Skeletal muscle tissue (tissue), 4 donors: ENCODE data around the gene GNAI3. TPM values are rescaled to one million over a fixed set of nuclear protein-coding genes. Genes with fewer than 3 reads are reported as not detected.
A peak's percentile ranks its signal among the peaks of the same experiment; 100 is the strongest.

Source experiments
- H3K27ac ChIP-seq: one replicate; pipeline ENCODE4 v1.7.0; 2013; ENCODE audit warnings: mild to moderate bottlenecking, low read depth, low read length, inconsistent platforms
- H3K27me3 ChIP-seq, 3 donors: one replicate each; pipeline ENCODE4 v1.7.0; 2013; ENCODE audit warnings: low read length in 3 of 3; ENCODE audit not compliant: control insufficient read depth in 3 of 3, insufficient read depth in 3 of 3
- H3K36me3 ChIP-seq, 3 donors: one replicate each; pipeline ENCODE4 v1.7.0; 2013; ENCODE audit warnings: low read length in 3 of 3; ENCODE audit not compliant: control insufficient read depth in 3 of 3, insufficient read depth in 3 of 3
- H3K4me1 ChIP-seq, 3 donors: one replicate each; pipeline ENCODE4 v1.7.0; 2013; ENCODE audit warnings: low read length in 3 of 3, mild to moderate bottlenecking in 3 of 3; ENCODE audit not compliant: control insufficient read depth in 3 of 3, insufficient read depth in 3 of 3
- H3K4me3 ChIP-seq, 3 donors: one replicate each; pipeline ENCODE4 v1.7.0; 2013; ENCODE audit warnings: low read length in 3 of 3
- H3K9ac ChIP-seq, 3 donors: one replicate each; pipeline ENCODE4 v1.7.0; 2013; ENCODE audit warnings: low read length in 3 of 3, mild to moderate bottlenecking in 3 of 3, moderate library complexity in 2 of 3, low read depth in 1 of 3
- H3K9me3 ChIP-seq, 3 donors: one replicate each; pipeline ENCODE4 v1.7.0; 2013; ENCODE audit warnings: low read length in 3 of 3; ENCODE audit not compliant: control insufficient read depth in 3 of 3
- total RNA-seq: library from RNA; depleted of rRNA; stranded (reverse); fragments of >200 nt; gene quantifications from one replicate; pipeline ENCODE4 v1.2.3, GENCODE V29; 2014
- donor health status: Osteomylitis.

GNAI3 gene
- total RNA-seq, 1 donor from 2014 or later: 8.4 TPM

DNA sequence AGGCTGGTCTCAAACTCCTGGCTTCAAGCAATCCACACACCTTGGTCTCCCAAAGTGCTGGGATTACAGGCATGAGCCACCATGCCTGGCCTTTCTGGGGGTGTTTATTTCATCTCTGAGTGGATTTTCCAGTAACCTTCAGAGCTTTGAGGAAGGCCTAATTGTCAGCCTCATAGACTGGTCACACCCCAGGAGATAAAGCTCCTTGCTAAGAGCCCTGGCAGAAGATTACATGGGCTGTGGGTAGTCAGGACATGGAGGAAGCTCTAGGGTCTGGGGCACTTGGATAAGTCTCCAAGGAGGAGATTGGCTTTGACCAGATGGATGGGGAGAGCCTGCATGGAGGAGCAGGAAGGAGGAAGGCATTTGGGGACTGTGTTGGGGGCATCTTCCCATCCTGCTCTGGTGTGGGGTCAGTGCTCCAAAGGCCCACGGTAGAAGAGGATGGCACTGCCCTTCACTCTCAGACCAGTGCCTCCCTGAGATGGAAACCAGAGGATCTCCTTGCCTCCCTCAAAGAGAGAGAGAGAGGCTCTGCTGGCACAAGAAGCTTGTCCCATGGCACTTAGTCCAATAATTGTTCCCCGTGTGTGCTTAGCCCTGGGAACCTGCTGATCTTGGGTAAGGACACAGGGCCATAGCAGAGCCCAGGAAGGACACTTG lies 92.8 kb downstream of the GNAI3 start:
- no peaks in the 10 kb centered on the region for H3K9me3 ChIP-seq
- H3K4me3 ChIP-seq: no peak overlapping the region
- no peak overlapping the region for H3K27ac ChIP-seq
- peaks cover 8 to 14% (median 14%) of the 10 kb centered on the region in 3 donors for H3K4me1 ChIP-seq
- no peak overlapping the region for H3K9ac ChIP-seq
- no peaks in the 10 kb centered on the region for H3K27me3 ChIP-seq
- no peaks in the 10 kb centered on the region for H3K36me3 ChIP-seq

DNA sequence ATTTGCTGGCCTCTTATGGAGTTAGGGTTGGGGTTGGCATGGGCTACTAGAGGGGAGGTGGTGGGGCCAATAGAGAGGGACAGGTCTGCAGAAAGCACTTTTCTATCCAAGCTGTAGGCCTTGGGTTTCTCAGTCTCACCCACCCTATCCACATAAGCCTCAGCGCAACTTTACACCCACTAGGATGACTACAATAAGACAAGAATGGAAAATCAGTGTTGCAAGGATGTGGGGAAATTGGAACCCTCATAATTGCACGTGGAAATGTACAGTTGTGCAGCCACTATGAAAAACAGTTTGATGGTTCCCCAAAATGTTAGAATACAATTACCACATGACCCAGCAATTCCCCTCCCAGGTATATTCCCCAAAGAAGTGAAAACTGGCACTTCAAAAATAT lies 93.4 kb downstream of the GNAI3 start:
- Histone ChIP-seq H3K4me1 (peaks cover 2 to 10% (median 9%) of the 10 kb centered on the region in 3 donors), H3K9ac (no peak overlapping the region), H3K27ac (no peak overlapping the region), H3K36me3 (no peaks in the 10 kb centered on the region), H3K9me3 (no peaks in the 10 kb centered on the region), H3K4me3 (no peak overlapping the region), H3K27me3 (no peaks in the 10 kb centered on the region)

DNA sequence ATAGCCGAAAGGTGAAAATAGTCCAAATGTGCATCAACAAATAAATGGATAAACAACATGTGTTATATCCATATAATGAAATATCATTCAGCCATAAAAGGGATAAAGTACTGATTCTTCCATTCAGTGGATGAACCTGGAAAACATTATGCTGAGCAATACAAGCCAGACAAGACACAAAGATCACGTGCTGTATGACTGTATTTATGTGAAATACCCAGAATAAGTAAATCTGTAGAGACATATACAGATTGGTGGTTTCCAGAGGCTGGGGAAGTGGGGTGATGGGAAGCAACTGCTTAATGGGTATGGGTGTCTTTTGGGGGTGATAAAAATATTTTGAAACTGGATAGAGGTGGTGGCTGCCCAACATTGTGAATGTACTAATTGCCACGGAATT lies 94.2 kb downstream of the GNAI3 start:
- Histone ChIP-seq H3K9ac (no peak overlapping the region), H3K27me3 (no peaks in the 10 kb centered on the region), H3K27ac (no peak overlapping the region), H3K36me3 (no peaks in the 10 kb centered on the region), H3K4me1 (peaks cover 2 to 10% (median 9%) of the 10 kb centered on the region in 3 donors), H3K9me3 (no peaks in the 10 kb centered on the region), H3K4me3 (no peak overlapping the region)

DNA sequence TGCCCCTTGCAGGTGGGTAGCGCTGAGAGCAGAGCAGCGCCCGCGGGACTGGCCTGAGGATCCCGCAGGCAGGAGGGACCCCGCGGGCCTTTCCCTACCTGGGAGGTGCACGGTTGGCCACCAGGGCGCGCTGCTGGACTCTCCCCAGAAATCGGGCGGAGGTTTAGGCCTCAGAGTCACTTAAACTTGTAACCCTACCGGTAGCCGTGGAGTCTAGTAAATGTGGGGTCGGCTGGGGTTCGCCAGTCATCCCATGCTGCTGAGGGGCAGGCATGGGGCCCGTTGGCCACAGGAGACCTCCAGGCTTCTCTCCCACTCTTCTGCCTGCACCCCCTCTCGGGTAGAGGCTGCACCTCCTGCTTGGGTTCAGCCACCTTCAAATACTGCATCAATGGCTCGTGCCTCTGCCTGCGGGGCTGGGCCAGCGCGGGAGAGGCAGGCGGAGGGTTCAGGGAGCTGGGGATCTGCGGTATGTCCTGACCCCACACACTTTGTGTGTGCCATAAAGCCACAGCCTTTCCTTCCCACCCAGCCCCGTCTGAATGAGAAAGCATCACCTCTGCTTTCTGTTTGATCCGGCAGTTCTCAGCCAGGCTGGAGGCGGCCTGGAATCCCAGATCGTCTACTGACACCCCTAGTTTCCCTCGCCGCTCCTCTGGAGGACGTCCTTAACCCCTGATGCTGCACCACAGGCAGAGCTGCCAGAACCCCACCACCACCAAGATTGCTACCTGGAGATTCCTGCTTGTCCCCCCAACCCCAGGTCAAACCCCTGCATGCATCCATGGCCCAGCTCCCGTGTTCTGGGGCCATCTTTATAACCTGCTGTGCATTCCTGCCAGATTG lies 95.2 kb downstream of the GNAI3 start:
- Histone ChIP-seq H3K36me3 (no peaks in the 10 kb centered on the region), H3K27ac (no peak overlapping the region), H3K9me3 (no peaks in the 10 kb centered on the region), H3K9ac (peak overlapping the region in 2 of 3 donors; percentile 14 to 81), H3K4me3 (peak overlapping the region in 2 of 3 donors; percentile 36 to 58), H3K4me1 (peaks cover 2 to 10% (median 9%) of the 10 kb centered on the region in 3 donors), H3K27me3 (no peaks in the 10 kb centered on the region)

DNA sequence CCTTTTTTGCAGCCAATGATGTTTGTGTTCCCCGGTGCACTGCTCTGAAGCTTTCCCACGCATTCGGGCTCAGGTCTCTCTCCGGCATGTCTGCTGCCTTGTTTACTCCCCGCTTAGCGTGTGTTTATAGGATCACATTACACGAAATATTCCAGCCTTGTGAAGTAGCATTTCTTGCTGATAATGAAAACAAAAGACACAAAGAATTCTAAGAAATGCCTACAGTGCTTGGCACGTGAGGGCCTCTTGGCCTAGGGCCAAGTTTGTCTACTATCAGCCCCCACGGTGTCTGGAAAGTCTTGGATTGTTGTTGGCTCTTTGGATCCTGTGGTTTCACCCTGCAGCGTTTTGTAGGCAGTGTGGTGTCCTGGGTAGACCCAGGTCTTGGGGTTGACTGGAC lies 96.3 kb downstream of the GNAI3 start:
- H3K9ac ChIP-seq: no peak overlapping the region
- H3K4me3 ChIP-seq: no peak overlapping the region
- no peaks in the 10 kb centered on the region for H3K27me3 ChIP-seq
- H3K27ac ChIP-seq: no peak overlapping the region
- no peaks in the 10 kb centered on the region for H3K36me3 ChIP-seq
- H3K4me1 ChIP-seq: peaks cover 2 to 10% (median 9%) of the 10 kb centered on the region in 3 donors
- no peaks in the 10 kb centered on the region for H3K9me3 ChIP-seq

DNA sequence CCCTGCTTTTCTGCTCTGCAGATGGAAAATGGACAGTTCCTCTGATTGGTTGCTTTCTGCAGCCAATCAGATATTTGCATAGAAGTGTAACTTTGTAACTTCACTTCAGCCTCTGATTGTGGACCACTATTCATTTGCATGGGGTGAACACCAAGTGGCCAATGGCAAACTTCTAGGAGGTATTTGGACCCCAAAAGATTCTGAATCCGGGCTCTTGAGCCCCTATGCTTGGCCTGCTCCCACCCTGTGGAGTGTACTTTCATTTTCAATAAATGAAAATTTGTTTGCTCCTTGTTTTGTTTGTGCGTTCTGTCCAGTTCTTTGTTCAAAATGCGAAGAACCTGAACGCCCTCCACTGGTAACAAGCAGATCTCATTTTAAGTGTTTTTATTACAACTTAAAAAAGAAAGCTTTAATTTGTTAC lies 101.1 kb downstream of the GNAI3 start:
- peaks cover 0 to 4% (median 1%) of the 10 kb centered on the region in 3 donors for H3K4me1 ChIP-seq
- H3K27me3 ChIP-seq: no peaks in the 10 kb centered on the region
- H3K36me3 ChIP-seq: no peaks in the 10 kb centered on the region
- peak overlapping the region; percentile 2 to 58 (median 41) for H3K4me3 ChIP-seq
- no peaks in the 10 kb centered on the region for H3K9me3 ChIP-seq
- no peak overlapping the region for H3K27ac ChIP-seq
- peak overlapping the region in 1 of 3 donors; percentile 10 for H3K9ac ChIP-seq

DNA sequence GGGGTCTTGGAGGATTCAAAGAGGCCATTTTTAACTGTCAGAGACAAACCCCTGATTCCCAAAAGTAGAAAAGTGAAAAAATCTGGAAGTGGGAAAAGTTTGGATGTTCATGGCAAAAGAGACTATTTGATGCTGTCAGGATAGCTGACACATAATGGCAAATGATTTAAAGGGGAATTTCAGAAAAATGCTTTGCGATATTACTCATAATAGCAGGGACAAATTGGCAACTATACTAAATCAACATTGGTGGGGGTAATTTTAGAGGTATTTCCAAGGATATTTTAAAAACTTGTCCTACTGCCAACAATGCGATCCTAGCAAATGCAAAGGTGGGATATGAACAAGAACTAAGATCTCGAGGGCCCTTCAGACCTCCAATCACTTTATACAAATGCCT lies 102.2 kb downstream of the GNAI3 start:
- H3K36me3 ChIP-seq: no peaks in the 10 kb centered on the region
- no peak overlapping the region for H3K9ac ChIP-seq
- H3K4me1 ChIP-seq: peaks cover 6 to 15% (median 13%) of the 10 kb centered on the region in 3 donors
- no peaks in the 10 kb centered on the region for H3K27me3 ChIP-seq
- no peaks in the 10 kb centered on the region for H3K9me3 ChIP-seq
- no peak overlapping the region for H3K4me3 ChIP-seq
- H3K27ac ChIP-seq: no peak overlapping the region

DNA sequence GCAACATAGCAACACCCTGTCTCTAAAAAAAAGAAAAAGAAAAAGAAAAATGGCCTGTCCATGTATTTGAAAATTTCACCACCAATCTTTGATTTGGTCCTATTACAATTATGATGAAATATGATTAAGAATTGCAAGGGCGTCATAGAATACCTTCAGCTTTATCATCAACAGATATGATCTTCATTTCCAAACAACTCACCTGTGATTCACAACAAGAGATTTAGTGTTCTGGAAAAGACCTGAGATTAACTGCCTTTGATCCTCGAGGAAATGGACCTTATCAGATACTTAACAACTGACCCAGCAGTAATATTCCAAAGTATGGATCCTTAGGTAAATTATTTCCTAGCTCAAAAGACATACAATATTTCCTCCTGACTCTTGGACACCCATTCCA lies 104.0 kb downstream of the GNAI3 start:
- no peak overlapping the region for H3K27ac ChIP-seq
- H3K36me3 ChIP-seq: peaks cover 0 to 2% (median 0%) of the 10 kb centered on the region in 3 donors
- no peak overlapping the region for H3K9ac ChIP-seq
- H3K4me3 ChIP-seq: no peak overlapping the region
- no peaks in the 10 kb centered on the region for H3K27me3 ChIP-seq
- H3K9me3 ChIP-seq: no peaks in the 10 kb centered on the region
- H3K4me1 ChIP-seq: peaks cover 12 to 31% (median 20%) of the 10 kb centered on the region in 3 donors

DNA sequence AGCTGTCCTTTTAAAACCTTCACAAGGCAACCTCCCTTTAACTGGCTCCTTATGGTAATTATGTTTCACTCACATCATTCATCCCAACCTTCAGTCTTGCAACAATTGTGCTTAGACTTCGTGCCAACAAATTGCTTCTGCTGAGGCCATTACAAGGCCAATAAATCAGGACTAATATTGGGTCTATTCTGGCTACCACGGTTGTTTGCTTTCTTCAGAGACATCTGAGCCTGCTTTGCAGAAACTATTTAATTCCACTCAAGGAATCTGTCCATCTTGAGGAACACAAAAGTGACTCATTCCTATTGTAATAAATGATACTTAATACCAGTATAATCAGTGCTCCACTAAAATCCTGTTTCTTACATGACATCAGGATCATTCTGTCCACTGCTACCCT lies 104.9 kb downstream of the GNAI3 start:
- no peaks in the 10 kb centered on the region for H3K9me3 ChIP-seq
- H3K9ac ChIP-seq: no peak overlapping the region
- peaks cover 16 to 37% (median 20%) of the 10 kb centered on the region in 3 donors for H3K4me1 ChIP-seq
- H3K36me3 ChIP-seq: peaks cover 0 to 10% (median 3%) of the 10 kb centered on the region in 3 donors
- no peak overlapping the region for H3K27ac ChIP-seq
- no peak overlapping the region for H3K4me3 ChIP-seq
- no peaks in the 10 kb centered on the region for H3K27me3 ChIP-seq

DNA sequence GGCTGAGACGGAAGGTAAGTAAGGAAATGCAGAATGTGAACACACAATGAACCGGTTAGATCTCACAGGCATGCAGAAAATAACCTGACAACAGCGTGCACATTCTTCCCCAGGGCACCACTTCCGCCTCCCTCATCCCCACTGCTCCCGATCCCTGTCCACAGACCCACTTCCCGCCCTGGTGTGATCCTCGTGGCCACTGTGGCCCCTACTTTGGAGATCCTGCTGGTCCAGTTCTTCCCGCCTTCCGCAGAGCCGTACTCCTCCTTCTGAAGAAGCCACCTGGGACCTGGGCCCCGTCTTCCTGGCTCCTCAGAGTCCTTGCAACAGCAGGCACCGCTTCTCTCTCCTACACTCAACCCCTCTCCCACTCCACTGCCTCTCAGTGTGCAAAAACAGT lies 106.1 kb downstream of the GNAI3 start:
- H3K9ac ChIP-seq: peak overlapping the region in 1 of 3 donors; percentile 25
- H3K4me1 ChIP-seq: peaks cover 19 to 40% (median 23%) of the 10 kb centered on the region in 3 donors
- H3K4me3 ChIP-seq: no peak overlapping the region
- H3K9me3 ChIP-seq: no peaks in the 10 kb centered on the region
- peak overlapping the region; percentile 83 for H3K27ac ChIP-seq
- H3K27me3 ChIP-seq: no peaks in the 10 kb centered on the region
- H3K36me3 ChIP-seq: peaks cover 2 to 20% (median 6%) of the 10 kb centered on the region in 3 donors
